Measurements from ENCODE around the gene TAPT1. TPM values are rescaled to one million over a fixed set of nuclear protein-coding genes. Genes with fewer than 3 reads are reported as not detected.

TAPT1 gene
- total and polyA plus RNA-seq, 2 of the 13 experiments (the other 11 are each of a cell fraction or from before 2014, with no cell fraction given) = 24.5 to 25.3 TPM

DNA sequence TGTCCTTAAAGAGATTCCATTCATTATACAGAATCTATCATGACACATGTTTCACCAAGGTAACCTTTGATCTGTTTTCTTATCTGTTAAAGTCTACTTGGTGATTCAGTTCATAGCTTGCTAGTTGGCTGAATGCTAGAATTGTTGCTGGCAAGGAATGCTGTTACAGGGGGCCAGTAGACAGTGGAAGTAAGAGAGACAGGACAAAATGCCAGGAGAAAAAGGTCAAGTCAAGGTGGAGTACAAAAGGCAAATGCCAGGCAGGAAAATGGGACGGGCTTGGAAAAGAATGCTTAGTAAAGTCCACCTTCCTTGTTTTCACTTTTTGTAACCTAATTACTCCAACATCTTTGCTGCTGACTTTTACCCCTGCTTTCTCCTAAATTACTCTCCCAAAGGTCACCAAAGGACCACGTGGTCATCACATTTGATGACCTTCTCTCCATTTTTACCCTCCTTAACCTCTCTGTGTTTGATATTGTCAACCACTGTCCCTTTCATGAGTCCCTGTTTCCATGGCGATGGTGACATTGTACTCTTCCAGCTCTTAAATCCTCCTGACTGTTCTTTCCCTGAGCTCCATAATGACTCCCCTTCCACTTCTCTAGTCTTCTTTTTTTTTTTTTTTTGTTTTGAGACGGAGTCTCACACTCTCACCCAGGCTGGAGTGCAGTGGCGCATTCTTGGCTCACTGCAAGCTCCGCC is 24.5 kb upstream of the TAPT1 start (continued):
- TF ChIP-seq NR2F1 (CRISPR knock-in tag; IDR thresholded peaks at IDR 0.05) = peak; percentile 34 to 82; a peak in 3 of 4 replicates
- TF ChIP-seq ZSCAN20 (CRISPR knock-in tag; IDR thresholded peaks at IDR 0.05; ENCODE audit: borderline replicate concordance) = no peak
- TF ChIP-seq ZNF160 (CRISPR knock-in tag; IDR thresholded peaks at IDR 0.05) = no peak
- no peak for TF ChIP-seq ZFP1 (CRISPR knock-in tag; IDR thresholded peaks at IDR 0.05)
- no peak for TF ChIP-seq ZNF251 (CRISPR knock-in tag; IDR thresholded peaks at IDR 0.05)
- no peak for TF ChIP-seq ZNF530 (CRISPR knock-in tag; IDR thresholded peaks at IDR 0.05; ENCODE audit: low read depth)
- TF ChIP-seq ZMAT3 (CRISPR knock-in tag; conservative IDR thresholded peaks at IDR 0.05) = no peak
- TF ChIP-seq NCOA2 (CRISPR knock-in tag; IDR thresholded peaks at IDR 0.05) = peak; percentile 52
- TF ChIP-seq RXRB (CRISPR knock-in tag; IDR thresholded peaks at IDR 0.05; ENCODE audit: borderline replicate concordance) = peak; percentile 77
- no peak for TF ChIP-seq ZNF207 (IDR thresholded peaks at IDR 0.05; ENCODE audit: borderline replicate concordance)
- peak; percentile 65 for TF ChIP-seq PATZ1 (CRISPR knock-in tag; IDR thresholded peaks at IDR 0.05)
- TF ChIP-seq KAT8 (CRISPR knock-in tag; IDR thresholded peaks at IDR 0.05) = 0 out of 2 replicates have a peak, but pooled peaks have one; percentile 44
- TF ChIP-seq ZNF317 (CRISPR knock-in tag; IDR thresholded peaks at IDR 0.05) = peak; percentile 70
- TF ChIP-seq RFX1 (IDR thresholded peaks at IDR 0.05) = peak; percentile 57
- peak; percentile 47; the same call in 1 of the 2 replicates for TF ChIP-seq EHMT2 (IDR thresholded peaks at IDR 0.05; ENCODE audit: borderline replicate concordance, low read depth, low read length)
- TF ChIP-seq, protein P1, sequence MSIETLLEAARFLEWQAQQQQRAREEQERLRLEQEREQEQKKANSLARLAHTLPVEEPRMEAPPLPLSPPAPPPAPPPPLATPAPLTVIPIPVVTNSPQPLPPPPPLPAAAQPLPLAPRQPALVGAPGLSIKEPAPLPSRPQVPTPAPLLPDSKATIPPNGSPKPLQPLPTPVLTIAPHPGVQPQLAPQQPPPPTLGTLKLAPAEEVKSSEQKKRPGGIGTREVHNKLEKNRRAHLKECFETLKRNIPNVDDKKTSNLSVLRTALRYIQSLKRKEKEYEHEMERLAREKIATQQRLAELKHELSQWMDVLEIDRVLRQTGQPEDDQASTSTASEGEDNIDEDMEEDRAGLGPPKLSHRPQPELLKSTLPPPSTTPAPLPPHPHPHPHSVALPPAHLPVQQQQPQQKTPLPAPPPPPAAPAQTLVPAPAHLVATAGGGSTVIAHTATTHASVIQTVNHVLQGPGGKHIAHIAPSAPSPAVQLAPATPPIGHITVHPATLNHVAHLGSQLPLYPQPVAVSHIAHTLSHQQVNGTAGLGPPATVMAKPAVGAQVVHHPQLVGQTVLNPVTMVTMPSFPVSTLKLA (IDR thresholded peaks at IDR 0.05) = peak; percentile 18; the same call in 1 of the 2 replicates
- no peak for TF ChIP-seq ZNF44 (CRISPR knock-in tag; IDR thresholded peaks at IDR 0.05)
- peak; percentile 72; the same call in 1 of the 2 replicates for TF ChIP-seq IKZF5 (CRISPR knock-in tag; IDR thresholded peaks at IDR 0.05)
- peak; percentile 79 for TF ChIP-seq FOSL2 (CRISPR knock-in tag; IDR thresholded peaks at IDR 0.05)
- peak; percentile 37; the same call in 1 of the 2 replicates for TF ChIP-seq YEATS4 (CRISPR knock-in tag; IDR thresholded peaks at IDR 0.05; ENCODE audit: borderline replicate concordance)
- peak; percentile 78 for TF ChIP-seq ZNF3 (CRISPR knock-in tag; IDR thresholded peaks at IDR 0.05)
- TF ChIP-seq PRDM15 (CRISPR knock-in tag; IDR thresholded peaks at IDR 0.05) = peak; percentile 79
- no peak for TF ChIP-seq KDM4B (CRISPR knock-in tag; IDR thresholded peaks at IDR 0.05)

Data from HepG2 (cell line).